WTC11 (cell line): ENCODE results near the gene SMKR1. TPM values are rescaled to one million over a fixed set of nuclear protein-coding genes. Genes with fewer than 3 reads are reported as not detected.
"Not testable (repeated sequence)": the region's sequence is repeated elsewhere in the genome, so short reads cannot be mapped to it uniquely, and the experiment has no call there.

Source experiments
- ATAC-seq: fragments of 200-7000 bp; cut with Tn5 transposase; 2 replicates; pipeline ENCODE4 v1.10.0; 2021; ENCODE audit warnings: mild to moderate bottlenecking, moderate library complexity
- CTCF ChIA-PET: fragments of 300-600 bp; sonication (Branson Sonifier 250); formaldehyde crosslinking; loops from one replicate; lab custom pipeline; 2021; ENCODE audit warnings: antibody characterized with exemption; lab: Charles Lee
- POLR2A ChIA-PET: fragments of 350-600 bp; sonication (Branson Sonifier 250); formaldehyde crosslinking; loops from one replicate; lab custom pipeline; 2021; ENCODE audit warnings: antibody characterized with exemption; lab: Charles Lee
- DNase-seq: peaks from one replicate; pipeline ENCODE4 v3.0.0; 2021; ENCODE audit warnings: low spot score
- H3K27ac Mint-ChIP-seq: 2 replicates; pipeline ENCODE4 v1.8.0; 2021; ENCODE audit warnings: mixed read lengths
- H3K27me3 Mint-ChIP-seq: 2 replicates; pipeline ENCODE4 v1.8.0; 2021; ENCODE audit warnings: low read depth, mild to moderate bottlenecking, moderate library complexity, mixed read lengths
- H3K36me3 Mint-ChIP-seq: 2 replicates; pipeline ENCODE4 v1.8.0; 2021; ENCODE audit warnings: mixed read lengths
- H3K4me1 Mint-ChIP-seq: 2 replicates; pipeline ENCODE4 v1.8.0; 2022; ENCODE audit warnings: mixed read lengths
- H3K4me3 Mint-ChIP-seq: 2 replicates; pipeline ENCODE4 v1.8.0; 2021; ENCODE audit warnings: mild to moderate bottlenecking, moderate library complexity, mixed read lengths
- H3K9me3 Mint-ChIP-seq: 2 replicates; pipeline ENCODE4 v1.8.0; 2021; ENCODE audit warnings: mixed read lengths
- CBFB ChIP-seq: sonication (generic); formaldehyde crosslinking; IDR thresholded peaks from 2 replicates; pipeline ENCODE4 v1.8.1; 2022; ENCODE audit warnings: mild to moderate bottlenecking, low read depth, missing genetic modification reagents
- CTCF ChIP-seq: fragments of 200-600 bp; IDR thresholded peaks from 2 replicates; pipeline ENCODE4 v1.8.0; 2022; ENCODE audit warnings: antibody characterized with exemption
- ESRRA ChIP-seq: sonication (generic); formaldehyde crosslinking; IDR thresholded peaks from 2 replicates; pipeline ENCODE4 v1.8.1; 2022; ENCODE audit warnings: mild to moderate bottlenecking, missing genetic modification reagents, borderline replicate concordance
- ETV6 ChIP-seq: sonication (generic); formaldehyde crosslinking; IDR thresholded peaks from 2 replicates; pipeline ENCODE4 v1.8.1; 2022; ENCODE audit warnings: mild to moderate bottlenecking, missing genetic modification reagents
- FOXJ3 ChIP-seq: sonication (generic); formaldehyde crosslinking; IDR thresholded peaks from 2 replicates; pipeline ENCODE4 v1.9.0; 2021; ENCODE audit warnings: missing genetic modification reagents, mild to moderate bottlenecking, borderline replicate concordance
- FOXP1 ChIP-seq: sonication (generic); formaldehyde crosslinking; IDR thresholded peaks from 2 replicates; pipeline ENCODE4 v1.8.0; 2022; ENCODE audit warnings: missing genetic modification reagents, mild to moderate bottlenecking, moderate library complexity, borderline replicate concordance
- GTF2I ChIP-seq: fragments of 250-450 bp; sonication (Bioruptor Pico); conservative IDR thresholded peaks from 2 replicates; pipeline ENCODE4 v1.4.0; 2021; ENCODE audit warnings: mild to moderate bottlenecking
- JUN ChIP-seq: sonication (generic); formaldehyde crosslinking; IDR thresholded peaks from 2 replicates; pipeline ENCODE4 v1.8.0; 2023; ENCODE audit warnings: mild to moderate bottlenecking, missing genetic modification reagents
- MYBL2 ChIP-seq: sonication (generic); formaldehyde crosslinking; IDR thresholded peaks from 2 replicates; pipeline ENCODE4 v1.8.1; 2023; ENCODE audit warnings: mild to moderate bottlenecking, moderate library complexity, missing genetic modification reagents
- NFATC4 ChIP-seq: fragments of 250-450 bp; sonication (Bioruptor Pico); IDR thresholded peaks from 2 replicates; pipeline ENCODE4 v1.9.0; 2021; ENCODE audit warnings: mild to moderate bottlenecking
- NFE2L1 ChIP-seq: sonication (generic); formaldehyde crosslinking; IDR thresholded peaks from 2 replicates; pipeline ENCODE4 v1.8.1; 2023; ENCODE audit warnings: missing genetic modification reagents
- TP53 ChIP-seq: sonication (generic); formaldehyde crosslinking; IDR thresholded peaks from 2 replicates; pipeline ENCODE4 v1.8.1; 2023; ENCODE audit warnings: mild to moderate bottlenecking, missing genetic modification reagents
- ZNF263 ChIP-seq: sonication (generic); formaldehyde crosslinking; IDR thresholded peaks from 2 replicates; pipeline ENCODE4 v1.8.1; 2022; ENCODE audit warnings: low read depth, mild to moderate bottlenecking, moderate library complexity, missing genetic modification reagents
- total RNA-seq: library from RNA; stranded (reverse); gene quantifications from 3 replicates; pipeline ENCODE4 v1.2.3, GENCODE V29; 2021
- TF ChIP-seq, protein P1 (sequence below): sonication (generic); formaldehyde crosslinking; IDR thresholded peaks from 2 replicates; pipeline ENCODE4 v1.8.0; 2022; ENCODE audit warnings: mild to moderate bottlenecking, missing genetic modification reagents
- TF ChIP-seq, protein P2 (sequence below): fragments of 250-450 bp; sonication (Bioruptor Pico); IDR thresholded peaks from 2 replicates; pipeline ENCODE4 v1.9.0; 2021; ENCODE audit warnings: moderate library complexity, mild to moderate bottlenecking, inconsistent platforms, borderline replicate concordance
- TF ChIP-seq, protein P3 (sequence below): sonication (generic); formaldehyde crosslinking; IDR thresholded peaks from 2 replicates; pipeline ENCODE4 v1.8.1; 2023; ENCODE audit warnings: mild to moderate bottlenecking, missing genetic modification reagents, moderate library complexity
- TF ChIP-seq, protein P4 (sequence below): sonication (generic); formaldehyde crosslinking; IDR thresholded peaks from 2 replicates; pipeline ENCODE4 v1.8.0; 2023; ENCODE audit warnings: missing genetic modification reagents

SMKR1 gene
- total RNA-seq, 1 experiment from 2014 or later, result 0.50 TPM

- Mint-ChIP-seq H3K36me3 (peaks cover 13% of the 10 kb centered on the region), H3K27ac (no peak overlapping the region), H3K9me3 (peaks cover 5% of the 10 kb centered on the region), H3K4me3 (no peak overlapping the region), H3K4me1 (peaks cover 21% of the 10 kb centered on the region), H3K27me3 (no peaks in the 10 kb centered on the region)
- TF ChIP-seq ZNF263 (CRISPR knock-in tag) (no peak), JUN (CRISPR knock-in tag) (no peak), NFE2L1 (CRISPR knock-in tag) (no peak), NFATC4 (CRISPR knock-in tag) (no peak)
- TF ChIP-seq, protein P1, sequence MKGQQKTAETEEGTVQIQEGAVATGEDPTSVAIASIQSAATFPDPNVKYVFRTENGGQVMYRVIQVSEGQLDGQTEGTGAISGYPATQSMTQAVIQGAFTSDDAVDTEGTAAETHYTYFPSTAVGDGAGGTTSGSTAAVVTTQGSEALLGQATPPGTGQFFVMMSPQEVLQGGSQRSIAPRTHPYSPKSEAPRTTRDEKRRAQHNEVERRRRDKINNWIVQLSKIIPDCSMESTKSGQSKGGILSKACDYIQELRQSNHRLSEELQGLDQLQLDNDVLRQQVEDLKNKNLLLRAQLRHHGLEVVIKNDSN, result no peak
- TF ChIP-seq, protein P2, sequence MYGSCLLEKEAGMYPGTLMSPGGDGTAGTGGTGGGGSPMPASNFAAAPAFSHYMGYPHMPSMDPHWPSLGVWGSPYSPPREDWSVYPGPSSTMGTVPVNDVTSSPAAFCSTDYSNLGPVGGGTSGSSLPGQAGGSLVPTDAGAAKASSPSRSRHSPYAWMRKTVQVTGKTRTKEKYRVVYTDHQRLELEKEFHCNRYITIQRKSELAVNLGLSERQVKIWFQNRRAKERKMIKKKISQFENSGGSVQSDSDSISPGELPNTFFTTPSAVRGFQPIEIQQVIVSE (CRISPR knock-in tag), result no peak
- TF ChIP-seq, protein P3, sequence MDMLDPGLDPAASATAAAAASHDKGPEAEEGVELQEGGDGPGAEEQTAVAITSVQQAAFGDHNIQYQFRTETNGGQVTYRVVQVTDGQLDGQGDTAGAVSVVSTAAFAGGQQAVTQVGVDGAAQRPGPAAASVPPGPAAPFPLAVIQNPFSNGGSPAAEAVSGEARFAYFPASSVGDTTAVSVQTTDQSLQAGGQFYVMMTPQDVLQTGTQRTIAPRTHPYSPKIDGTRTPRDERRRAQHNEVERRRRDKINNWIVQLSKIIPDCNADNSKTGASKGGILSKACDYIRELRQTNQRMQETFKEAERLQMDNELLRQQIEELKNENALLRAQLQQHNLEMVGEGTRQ (CRISPR knock-in tag), result no peak
- ChIA-PET POLR2A (interaction anchor here (1.5 kb wide), 1 partner anchor 38 kb away, joined by 3 read pairs; the partner anchor contains the start of gene STRIP2), CTCF (interaction anchor here (0.5 to 6.3 kb wide), 10 partner anchors 37 to 748 kb away, joined by 3 to 59 read pairs (median 6); partner anchors contain the start of gene STRIP2)
- no peak for ATAC-seq
- no peak for DNase-seq
Measured at GRCh38 chr7:129471402-129471827, 30.9 kb upstream of the SMKR1 start.

GRCh38 chr7:129475931-129476330 lies 26.4 kb upstream of the SMKR1 start:
- peaks cover 26% of the 10 kb centered on the region for H3K36me3 Mint-ChIP-seq
- H3K4me1 Mint-ChIP-seq, DNase-seq, CTCF ChIA-PET, POLR2A ChIA-PET, ATAC-seq, H3K27me3 Mint-ChIP-seq, H3K4me3 Mint-ChIP-seq, H3K27ac Mint-ChIP-seq: not testable (repeated sequence)
- H3K9me3 Mint-ChIP-seq, result peaks cover 12% of the 10 kb centered on the region

DNA sequence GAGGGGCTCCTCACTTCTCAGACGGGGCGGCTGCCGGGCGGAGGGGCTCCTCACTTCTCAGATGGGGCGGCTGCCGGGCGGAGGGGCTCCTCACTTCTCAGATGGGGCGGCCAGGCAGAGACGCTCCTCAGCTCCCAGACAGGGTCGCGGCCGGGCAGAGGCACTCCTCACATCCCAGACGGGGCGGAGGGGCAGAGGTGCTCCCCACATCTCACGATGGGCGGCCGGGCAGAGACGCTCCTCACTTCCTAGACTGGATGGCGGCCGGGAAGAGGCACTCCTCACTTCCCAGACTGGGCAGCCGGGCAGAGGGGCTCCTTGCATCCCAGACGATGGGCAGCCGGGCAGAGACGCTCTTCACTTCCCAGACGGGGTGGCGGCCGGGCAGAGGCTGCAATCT lies 25.9 kb upstream of the SMKR1 start:
- ATAC-seq, CTCF ChIA-PET, H3K27ac Mint-ChIP-seq, POLR2A ChIA-PET, H3K4me1 Mint-ChIP-seq, H3K4me3 Mint-ChIP-seq, DNase-seq, H3K27me3 Mint-ChIP-seq: not testable (repeated sequence)
- peaks cover 12% of the 10 kb centered on the region for H3K9me3 Mint-ChIP-seq
- H3K36me3 Mint-ChIP-seq, result peaks cover 29% of the 10 kb centered on the region

DNA sequence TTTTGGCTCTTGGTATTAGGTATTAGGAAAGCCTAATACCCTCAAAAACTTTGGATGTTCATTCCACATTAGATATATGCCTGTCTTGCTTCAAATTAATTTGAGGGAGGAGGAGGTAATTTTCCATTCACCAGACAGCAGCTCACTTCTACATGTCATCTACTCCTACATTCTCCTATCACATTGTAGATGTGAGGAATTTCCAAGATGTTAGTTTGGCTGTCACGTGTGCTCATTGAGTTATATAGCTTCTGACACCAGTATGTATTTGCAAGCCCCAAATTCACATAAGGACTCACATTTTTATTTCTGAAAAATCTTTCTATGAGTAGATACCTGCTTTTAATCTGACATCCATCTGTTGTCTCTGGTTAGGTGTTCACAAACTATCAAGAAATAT lies 22.5 kb upstream of the SMKR1 start:
- Mint-ChIP-seq H3K9me3 (peaks cover 11% of the 10 kb centered on the region), H3K4me1 (no peaks in the 10 kb centered on the region), H3K4me3 (no peak overlapping the region), H3K27me3 (no peaks in the 10 kb centered on the region), H3K27ac (no peak overlapping the region), H3K36me3 (peaks cover 32% of the 10 kb centered on the region)
- TF ChIP-seq ESRRA, result no peak
- no peak for TF ChIP-seq CTCF
- no peak for TF ChIP-seq GTF2I (CRISPR knock-in tag)
- TF ChIP-seq, protein P4, sequence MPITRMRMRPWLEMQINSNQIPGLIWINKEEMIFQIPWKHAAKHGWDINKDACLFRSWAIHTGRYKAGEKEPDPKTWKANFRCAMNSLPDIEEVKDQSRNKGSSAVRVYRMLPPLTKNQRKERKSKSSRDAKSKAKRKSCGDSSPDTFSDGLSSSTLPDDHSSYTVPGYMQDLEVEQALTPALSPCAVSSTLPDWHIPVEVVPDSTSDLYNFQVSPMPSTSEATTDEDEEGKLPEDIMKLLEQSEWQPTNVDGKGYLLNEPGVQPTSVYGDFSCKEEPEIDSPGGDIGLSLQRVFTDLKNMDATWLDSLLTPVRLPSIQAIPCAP (CRISPR knock-in tag), result no peak
- no peak for TF ChIP-seq TP53 (CRISPR knock-in tag)
- TF ChIP-seq MYBL2 (CRISPR knock-in tag), result no peak
- no peak for TF ChIP-seq FOXJ3 (CRISPR knock-in tag)
- TF ChIP-seq FOXP1 (CRISPR knock-in tag), result no peak
- no peak for TF ChIP-seq CBFB
- no peak for TF ChIP-seq ETV6
- no peak for DNase-seq
- POLR2A ChIA-PET, result no interaction called here
- CTCF ChIA-PET, result no interaction called here
- ATAC-seq, result no peak
